GM23248 (cell line): Measurements from ENCODE around the gene PI4KA. TPM values are rescaled to one million over a fixed set of nuclear protein-coding genes. Genes with fewer than 3 reads are reported as not detected.
A peak's percentile ranks its signal among the peaks of the same experiment; 100 is the strongest.

ENCODE experiments used
- DNase-seq: peaks from one replicate; pipeline ENCODE4 v3.0.0-alpha.2; 2015
- H2AFZ ChIP-seq: fragments of 200-600 bp; sonication (generic); 2 replicates; pipeline ENCODE4 v1.6.1; 2016; ENCODE audit warnings: antibody characterized with exemption
- H3F3A ChIP-seq: fragments of 200-600 bp; sonication (generic); 2 replicates; pipeline ENCODE4 v1.6.1; 2016; ENCODE audit warnings: mild to moderate bottlenecking, antibody characterized with exemption, mixed run types; ENCODE audit not compliant: insufficient read depth
- H3K27ac ChIP-seq: fragments of 200-600 bp; sonication (generic); 2 replicates; pipeline ENCODE4 v1.5.1; 2016; ENCODE audit warnings: mild to moderate bottlenecking
- H3K27me3 ChIP-seq: fragments of 200-600 bp; sonication (generic); replicated peaks from 2 replicates; pipeline ENCODE4 v1.6.1; 2016; ENCODE audit warnings: mild to moderate bottlenecking; ENCODE audit not compliant: insufficient read depth
- H3K36me3 ChIP-seq: fragments of 200-600 bp; sonication (generic); 2 replicates; pipeline ENCODE4 v1.6.1; 2016; ENCODE audit warnings: low read depth, mild to moderate bottlenecking
- H3K4me1 ChIP-seq: fragments of 200-600 bp; sonication (generic); 2 replicates; pipeline ENCODE4 v1.6.1; 2016; ENCODE audit warnings: mild to moderate bottlenecking; ENCODE audit not compliant: insufficient read depth
- H3K4me2 ChIP-seq: fragments of 200-600 bp; sonication (generic); one replicate; pipeline ENCODE4 v1.6.1; 2016; ENCODE audit warnings: mild to moderate bottlenecking; ENCODE audit not compliant: unreplicated experiment
- H3K4me3 ChIP-seq: fragments of 200-600 bp; sonication (generic); 2 replicates; pipeline ENCODE4 v1.5.1; 2016; ENCODE audit warnings: mild to moderate bottlenecking
- H3K79me2 ChIP-seq: fragments of 200-600 bp; sonication (generic); 2 replicates; pipeline ENCODE4 v1.6.1; 2016; ENCODE audit warnings: mild to moderate bottlenecking; ENCODE audit not compliant: insufficient read depth
- H3K9ac ChIP-seq: fragments of 200-600 bp; sonication (generic); 2 replicates; pipeline ENCODE4 v1.6.1; 2016; ENCODE audit warnings: mild to moderate bottlenecking
- H3K9me2 ChIP-seq: fragments of 200-600 bp; sonication (generic); 2 replicates; pipeline ENCODE4 v1.6.1; 2016; ENCODE audit warnings: mixed run types, mild to moderate bottlenecking, moderate library complexity; ENCODE audit not compliant: insufficient read depth
- H3K9me3 ChIP-seq: fragments of 200-600 bp; sonication (generic); one replicate; pipeline ENCODE4 v1.6.1; 2017; ENCODE audit warnings: low read depth
- H4K20me1 ChIP-seq: fragments of 200-600 bp; sonication (generic); 2 replicates; pipeline ENCODE4 v1.6.0; 2016; ENCODE audit not compliant: insufficient read depth
- EZH2 ChIP-seq: fragments of 200-600 bp; sonication (generic); IDR thresholded peaks from 2 replicates; pipeline ENCODE4 v1.6.1; 2018; ENCODE audit warnings: antibody characterized with exemption, mild to moderate bottlenecking; ENCODE audit not compliant: insufficient read depth, poor library complexity, severe bottlenecking
- EZH2phosphoT487 ChIP-seq: fragments of 200-600 bp; sonication (generic); IDR thresholded peaks from 2 replicates; pipeline ENCODE4 v1.6.1; 2018; ENCODE audit warnings: antibody characterized with exemption, moderate library complexity, mild to moderate bottlenecking, low read depth; ENCODE audit not compliant: insufficient read depth
- WGBS, 2 experiments: methylation state at CpG; one replicate each; pipeline ENCODE4 v1.1.6; 2015 to 2017; ENCODE audit warnings: low lambda C conversion rate in 2 of 2, low coverage in 1 of 2; ENCODE audit errors: missing lambda C conversion rate in 2 of 2; 5-methylcytosine and 5-hydroxymethylcytosine counted together
- in situ Hi-C: fragments of 300-500 bp; cut with MboI; formaldehyde crosslinking; loops from 2 replicates; pipeline ENCODE4 v1.15.0; 2020
- polyA plus RNA-seq: library from polyadenylated mRNA; unstranded; fragments of >200 nt; fragmentation: Nextera tagmentation; extraction: Ambion mirVana; gene quantifications from 2 replicates; pipeline ENCODE4 v1.2.1, GENCODE V29; 2016
- total RNA-seq: library from RNA; depleted of rRNA; stranded (reverse); fragments of >200 nt; shearing (Covaris generic); gene quantifications from 2 replicates; pipeline ENCODE4 v1.2.3, GENCODE V29; 2014

Gene PI4KA
- total and polyA plus RNA-seq, 2 experiments from 2014 or later: 31.1 to 34.5 TPM

GRCh38 chr22:20785415-20785814, 73.2 kb downstream of the PI4KA start:
- Histone ChIP-seq H3K4me1 (no peaks in the 10 kb centered on the region), H3K27me3 (no peaks in the 10 kb centered on the region), H3K36me3 (0 out of 2 replicates have a peak, but pooled peaks cover 8% of the 10 kb centered on the region), H3K4me2 (no peak overlapping the region), H3F3A (0 out of 2 replicates have a peak, but pooled peaks cover 9% of the 10 kb centered on the region), H4K20me1 (no peaks in the 10 kb centered on the region), H3K9ac (no peak overlapping the region), H3K9me3 (no peaks in the 10 kb centered on the region), H2AFZ (no peak overlapping the region), H3K27ac (no peak overlapping the region), H3K9me2 (no peaks in the 10 kb centered on the region), H3K4me3 (no peak overlapping the region), H3K79me2 (no peaks in the 10 kb centered on the region)
- in situ Hi-C loops: no loop called here
- TF ChIP-seq EZH2phosphoT487: no peak
- TF ChIP-seq EZH2: no peak
- DNase-seq: no peak
- 86 to 90% methylated on average over 3 of the region's 3 CpGs for WGBS, 2 experiments

- Histone ChIP-seq H3K4me2 (no peak overlapping the region), H4K20me1 (no peaks in the 10 kb centered on the region), H2AFZ (no peak overlapping the region), H3K27ac (peak overlapping the region; percentile 41), H3K9ac (no peak overlapping the region), H3K4me3 (no peak overlapping the region), H3K9me2 (no peaks in the 10 kb centered on the region), H3K9me3 (no peaks in the 10 kb centered on the region), H3K4me1 (no peaks in the 10 kb centered on the region), H3K36me3 (0 out of 2 replicates have a peak, but pooled peaks cover 5% of the 10 kb centered on the region), H3F3A (0 out of 2 replicates have a peak, but pooled peaks cover 9% of the 10 kb centered on the region), H3K27me3 (no peaks in the 10 kb centered on the region), H3K79me2 (no peaks in the 10 kb centered on the region)
- no peak for TF ChIP-seq EZH2
- TF ChIP-seq EZH2phosphoT487: no peak
- peak; percentile 70 for DNase-seq
- in situ Hi-C loops: no loop called here
- 75 to 77% methylated on average over 14 of the region's 14 CpGs for WGBS, 2 experiments
These were observed 74.5 kb downstream of the PI4KA start for GRCh38 chr22:20783844-20784723.

GRCh38 chr22:20783300-20783673, 75.3 kb downstream of the PI4KA start:
- Histone ChIP-seq H2AFZ (no peak overlapping the region), H3K4me1 (peaks cover 2% of the 10 kb centered on the region), H3F3A (0 out of 2 replicates have a peak, but pooled peaks cover 13% of the 10 kb centered on the region), H3K9me2 (no peaks in the 10 kb centered on the region), H3K9me3 (no peaks in the 10 kb centered on the region), H4K20me1 (no peaks in the 10 kb centered on the region), H3K79me2 (no peaks in the 10 kb centered on the region), H3K9ac (no peak overlapping the region), H3K4me2 (no peak overlapping the region), H3K27me3 (no peaks in the 10 kb centered on the region), H3K4me3 (no peak overlapping the region), H3K36me3 (0 out of 2 replicates have a peak, but pooled peaks cover 5% of the 10 kb centered on the region), H3K27ac (peak overlapping the region; percentile 41)
- in situ Hi-C loops: no loop called here
- peak; percentile 4 for DNase-seq
- no peak for TF ChIP-seq EZH2
- no peak for TF ChIP-seq EZH2phosphoT487
- 94 to 96% methylated on average over 3 of the region's 3 CpGs for WGBS, 2 experiments

- no peak overlapping the region for H3K4me3 ChIP-seq
- H3K4me1 ChIP-seq: peaks cover 8% of the 10 kb centered on the region
- TF ChIP-seq EZH2phosphoT487: no peak
- no peak for TF ChIP-seq EZH2
- H3F3A ChIP-seq: 0 out of 2 replicates have a peak, but pooled peaks cover 18% of the 10 kb centered on the region
- H3K27me3 ChIP-seq: no peaks in the 10 kb centered on the region
- H3K9me3 ChIP-seq: no peaks in the 10 kb centered on the region
- H3K36me3 ChIP-seq: 0 out of 2 replicates have a peak, but pooled peaks cover 5% of the 10 kb centered on the region
- no peaks in the 10 kb centered on the region for H4K20me1 ChIP-seq
- H2AFZ ChIP-seq: no peak overlapping the region
- 84 to 89% methylated on average over 4 of the region's 4 CpGs for WGBS, 2 experiments
- H3K9me2 ChIP-seq: no peaks in the 10 kb centered on the region
- no peaks in the 10 kb centered on the region for H3K79me2 ChIP-seq
- H3K4me2 ChIP-seq: no peak overlapping the region
- peak; percentile 37 for DNase-seq
- H3K27ac ChIP-seq: no peak overlapping the region
- H3K9ac ChIP-seq: no peak overlapping the region
- in situ Hi-C loops: no loop called here
These were observed 75.9 kb downstream of the PI4KA start for GRCh38 chr22:20782596-20783299.
